Sciatic nerve (tissue), 2 donors: ENCODE results near the gene CASZ1. TPM values are rescaled to one million over a fixed set of nuclear protein-coding genes. Genes with fewer than 3 reads are reported as not detected.

Experiments used
- ATAC-seq: fragments of 200-7000 bp; cut with Tn5 transposase; one replicate; pipeline ENCODE4 v1.9.1; 2020; ENCODE audit warnings: mild to moderate bottlenecking, moderate library complexity
- DNase-seq: peaks from one replicate; pipeline ENCODE4 v3.0.0-alpha.2; 2020; ENCODE audit warnings: low spot score
- intact Hi-C: fragments of 100-400 bp; cut with DNase I; formaldehyde crosslinking; loops from one replicate; pipeline ENCODE4 v1.14.2; 2022
- total RNA-seq: library from RNA; stranded (reverse); fragmentation: NEBNext Ultra II Directional; extraction: Animal tissue kit (Norgen Biotek cat#: 25700); gene quantifications from one replicate; pipeline ENCODE4 v1.2.1, GENCODE V29; 2021
- donor health status: DM: no; HTN: no; CAD: no.
- donor health status: DM: no; HTN: no; CAD: no.

Gene CASZ1
- total RNA-seq, 1 donor from 2014 or later, result 8.5 TPM

DNA sequence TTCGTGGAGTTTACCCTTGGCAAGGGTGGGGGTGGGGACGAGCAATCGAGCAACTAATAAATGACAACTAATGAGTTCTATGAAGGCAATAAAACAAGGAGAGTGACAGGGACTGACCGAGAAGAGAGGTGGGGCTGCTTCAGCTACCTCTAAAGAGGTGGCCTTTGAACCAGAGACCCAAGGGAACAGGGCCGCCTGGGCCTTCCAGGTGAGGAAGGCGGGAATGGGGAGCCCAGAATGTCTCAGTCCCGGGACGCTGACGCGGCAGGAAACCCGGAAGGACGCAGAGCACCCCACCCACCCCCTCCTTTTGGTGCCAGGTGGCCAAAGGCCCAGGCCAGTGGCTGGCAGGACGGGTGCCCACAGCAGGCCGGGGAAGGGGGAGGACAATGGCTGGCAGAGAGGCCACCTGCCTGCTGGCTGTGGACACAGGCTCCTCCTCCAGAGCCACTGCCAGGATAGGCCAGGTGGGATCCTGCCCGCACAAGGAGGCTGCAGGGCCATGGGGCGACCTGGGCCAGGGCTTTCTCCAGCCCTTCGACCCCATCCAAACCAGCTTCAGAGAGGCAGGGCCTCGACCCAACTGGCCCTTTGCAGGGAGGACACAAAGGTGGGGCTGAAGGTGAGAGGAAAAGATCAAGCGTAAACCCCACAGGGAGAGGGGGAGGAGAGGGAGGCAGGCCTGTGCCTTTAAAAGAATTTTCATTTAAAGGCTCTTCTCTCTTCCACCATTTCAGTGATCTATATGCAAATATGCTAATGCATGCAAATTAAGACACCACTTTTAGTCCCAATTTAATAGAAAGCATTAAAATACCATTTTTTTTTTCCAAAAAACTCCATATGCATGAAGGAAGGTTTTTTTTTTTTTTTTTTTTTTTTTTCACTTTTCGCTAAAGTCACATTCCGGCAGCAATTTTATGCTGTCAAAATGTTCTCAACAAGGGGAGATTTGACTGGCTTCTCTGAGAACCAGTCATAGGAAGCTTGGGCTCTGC is 58.1 kb downstream of the CASZ1 start:
- intact Hi-C loops, result no loop called here
- DNase-seq (no peak), ATAC-seq (no peak)

DNA sequence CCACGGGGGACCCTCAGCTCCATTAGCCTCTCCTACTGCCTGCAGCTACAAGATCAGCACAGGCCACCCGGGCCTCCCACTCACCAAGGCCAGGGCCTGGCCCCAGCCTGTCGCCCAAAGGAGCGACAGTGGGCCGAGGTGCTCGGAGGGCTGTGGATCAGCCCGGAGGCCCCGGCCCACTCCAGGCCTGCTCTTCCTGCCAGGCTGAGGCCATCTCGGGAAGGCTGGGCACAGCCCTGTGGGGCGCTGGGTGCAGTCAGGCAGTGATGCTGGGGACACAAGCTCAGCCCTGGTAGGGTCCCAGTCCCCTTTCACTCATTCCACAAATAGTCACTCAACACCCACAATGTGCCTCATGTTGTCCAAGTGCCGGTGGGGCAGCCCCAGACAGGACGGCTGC is 58.8 kb downstream of the CASZ1 start:
- DNase-seq (no peak), ATAC-seq (no peak)
- intact Hi-C loops, result no loop called here

DNA sequence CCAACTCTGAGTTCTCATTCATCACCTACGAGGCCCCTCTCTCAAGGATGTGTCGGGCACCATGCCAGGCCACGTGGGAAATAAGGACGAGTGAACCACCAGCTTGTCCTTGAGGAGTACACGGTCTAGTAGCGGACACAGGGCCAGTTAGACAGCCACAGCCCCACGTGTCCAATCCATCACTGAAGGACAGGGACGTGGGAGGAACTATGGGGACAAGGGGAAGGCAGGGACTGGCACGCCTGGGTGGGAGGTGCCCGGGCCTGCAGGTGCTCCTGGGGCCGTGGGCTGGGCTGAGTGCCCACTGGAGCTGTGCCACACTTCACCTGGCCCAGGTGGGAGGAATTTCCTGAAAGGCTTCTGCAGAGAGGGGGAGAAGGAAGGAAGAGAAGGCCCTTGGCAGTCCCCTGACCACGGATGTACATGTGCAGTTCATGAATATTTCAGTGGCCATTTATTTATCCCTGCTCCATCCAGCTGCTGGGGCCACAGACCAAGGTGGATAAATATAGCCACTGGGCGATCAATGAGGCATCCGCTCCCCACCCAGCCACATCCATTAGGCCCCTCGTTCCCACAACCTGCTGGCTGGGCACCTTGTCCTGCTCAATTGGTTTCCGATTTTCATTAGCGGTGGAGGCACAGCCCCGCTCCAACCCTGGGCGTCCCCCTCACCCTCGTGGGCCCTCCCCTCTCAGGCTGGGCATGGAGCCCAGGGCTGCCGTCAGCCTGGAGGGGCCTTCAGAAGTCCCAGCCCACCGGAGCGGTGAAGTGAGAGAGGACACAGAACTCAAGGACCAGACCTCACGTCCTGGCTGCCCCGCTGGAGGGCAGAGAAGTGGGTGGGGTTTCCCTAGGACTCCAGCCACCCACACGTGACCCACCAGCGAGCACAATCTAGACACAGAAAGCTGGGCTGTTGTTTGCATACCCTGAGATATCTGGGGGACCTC is 59.5 kb downstream of the CASZ1 start:
- no peak for ATAC-seq
- intact Hi-C loops, result no loop called here
- no peak for DNase-seq

DNA sequence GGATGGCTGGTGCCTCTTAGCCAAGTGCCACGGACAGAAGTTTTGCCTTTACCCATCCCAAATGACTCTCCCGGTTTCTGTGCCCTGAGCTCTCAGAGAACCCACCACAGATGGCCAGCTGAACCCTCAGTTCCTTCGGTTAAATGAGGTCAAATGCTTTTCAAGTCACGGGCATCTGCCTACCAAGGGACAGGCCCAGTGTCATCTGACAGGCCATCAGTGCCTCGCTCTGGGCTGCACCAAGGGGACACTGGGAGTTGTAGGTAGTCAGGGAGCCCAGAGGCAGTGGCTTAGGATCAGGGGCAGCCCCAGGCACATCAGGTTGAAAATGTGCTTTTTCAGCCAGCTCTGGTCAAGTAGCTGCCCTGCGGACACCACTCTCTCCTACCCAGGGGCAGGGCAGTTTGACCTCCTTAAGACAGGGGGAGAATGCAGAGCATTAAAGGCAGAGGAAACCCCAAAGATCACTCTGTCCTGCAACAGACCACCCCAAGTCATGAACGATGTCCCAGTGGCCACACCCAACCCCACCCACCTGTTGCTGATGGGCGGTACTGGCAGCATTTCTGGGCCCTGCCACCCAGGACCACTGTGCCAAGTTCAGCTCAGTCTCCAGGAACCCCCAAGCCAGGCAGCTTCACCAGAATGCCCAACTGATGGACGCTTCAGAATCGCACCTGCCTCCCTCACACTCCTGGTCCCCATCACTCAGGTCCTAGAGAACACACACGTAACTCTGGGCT is 60.7 kb downstream of the CASZ1 start:
- no peak for ATAC-seq
- intact Hi-C loops, result no loop called here
- no peak for DNase-seq

DNA sequence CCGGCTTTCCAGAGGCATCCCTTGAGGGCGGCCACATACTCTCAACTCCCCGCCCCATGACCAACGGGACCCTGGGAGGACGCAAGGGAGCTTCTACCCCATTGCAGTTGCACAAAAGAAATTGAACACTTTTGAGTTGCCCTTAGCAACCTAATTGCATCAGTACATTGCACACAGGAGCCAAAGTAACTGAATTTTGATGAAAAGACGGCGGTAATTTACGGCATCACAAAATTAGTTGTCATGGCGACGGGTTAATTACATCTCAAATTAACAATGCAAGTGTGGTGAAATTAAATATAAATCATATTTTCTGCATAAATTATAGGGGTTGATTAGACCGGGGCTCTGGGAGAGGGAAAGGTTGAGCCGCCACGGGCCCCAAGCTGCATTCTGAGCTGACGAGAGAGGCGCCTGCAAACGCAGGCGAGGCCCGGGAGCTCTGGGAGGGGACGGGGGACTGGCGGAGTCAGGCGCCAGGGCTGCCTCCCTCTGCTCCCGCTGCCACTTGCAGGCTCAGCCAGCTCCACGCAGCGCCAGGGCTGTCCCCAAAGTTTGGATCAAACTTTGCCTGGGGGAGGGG is 61.4 kb downstream of the CASZ1 start:
- ATAC-seq (no peak), DNase-seq (no peak)
- intact Hi-C loops, result loop anchor here (1.0 kb wide), 1 partner anchor 25 kb away; no protein-coding TSS in a partner anchor

DNA sequence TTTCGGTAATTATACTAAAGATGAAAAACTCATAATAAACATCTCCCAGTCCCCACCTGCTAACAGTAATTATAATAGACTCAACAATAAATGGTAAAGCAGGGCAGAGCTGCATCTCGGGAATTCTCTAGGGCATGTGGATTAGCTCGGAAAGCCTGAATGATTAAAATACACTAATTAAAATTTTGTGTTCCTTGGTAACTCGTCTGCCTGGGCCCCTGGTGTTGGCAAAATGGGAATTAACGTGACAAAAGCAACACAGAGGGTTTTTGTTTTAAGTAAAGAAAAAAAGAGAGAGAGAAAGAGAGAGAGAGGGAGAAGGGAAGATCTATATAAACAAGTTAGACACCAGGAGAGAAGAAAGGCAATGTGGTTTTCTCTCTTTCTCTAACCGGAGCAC is 62.1 kb downstream of the CASZ1 start:
- no peak for ATAC-seq
- intact Hi-C loops, result loop anchor here (1.0 kb wide), 1 partner anchor 24 kb away; no protein-coding TSS in a partner anchor

DNA sequence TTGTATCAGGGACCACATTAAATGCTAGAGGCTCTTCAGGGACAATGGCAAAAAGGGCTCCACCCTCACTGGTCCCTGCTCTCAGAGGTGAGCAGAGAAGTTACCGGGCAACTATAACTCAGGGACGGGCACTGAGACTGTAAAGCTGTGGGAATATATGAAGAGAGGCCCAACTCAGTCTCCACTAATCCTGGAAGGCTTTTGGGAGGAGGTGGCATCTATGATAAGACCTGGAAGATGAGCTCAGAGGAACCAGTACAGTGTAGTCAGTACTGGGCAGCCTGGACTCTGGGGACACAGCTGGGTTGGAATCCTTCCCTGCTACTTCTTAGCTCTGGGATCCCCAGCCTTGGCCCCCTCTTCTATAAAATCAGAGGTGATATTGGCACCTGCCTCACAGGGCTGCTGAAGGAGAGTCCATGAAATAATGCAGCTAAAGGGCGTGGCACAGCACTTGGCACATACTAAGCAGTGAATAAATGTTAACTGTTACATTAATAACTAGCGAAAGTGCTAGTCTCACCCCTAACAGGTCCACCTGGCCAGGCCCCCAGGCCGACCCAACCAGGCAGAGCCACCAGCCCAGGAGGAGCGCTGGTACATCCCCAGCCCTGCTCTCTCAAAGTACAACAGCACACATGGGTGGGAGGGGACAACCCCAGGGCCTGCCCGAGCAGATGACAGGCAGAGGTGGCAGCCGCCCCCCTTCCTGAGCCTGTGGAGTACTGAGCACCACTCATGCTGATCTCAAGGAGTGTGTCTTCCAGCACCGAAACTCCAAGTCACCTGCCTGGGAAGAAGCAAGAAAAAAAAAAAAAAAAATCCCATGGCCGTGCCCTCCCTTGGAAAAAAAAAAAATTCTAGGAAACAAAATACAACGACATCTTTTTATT is 62.7 kb downstream of the CASZ1 start:
- ATAC-seq (no peak), DNase-seq (no peak)
- intact Hi-C loops, result loop anchor here (1.0 kb wide), 1 partner anchor 23 kb away; no protein-coding TSS in a partner anchor

More for the DNA sequence above, 62.1 kb downstream of the CASZ1 start:
- DNase-seq, result no peak

DNA sequence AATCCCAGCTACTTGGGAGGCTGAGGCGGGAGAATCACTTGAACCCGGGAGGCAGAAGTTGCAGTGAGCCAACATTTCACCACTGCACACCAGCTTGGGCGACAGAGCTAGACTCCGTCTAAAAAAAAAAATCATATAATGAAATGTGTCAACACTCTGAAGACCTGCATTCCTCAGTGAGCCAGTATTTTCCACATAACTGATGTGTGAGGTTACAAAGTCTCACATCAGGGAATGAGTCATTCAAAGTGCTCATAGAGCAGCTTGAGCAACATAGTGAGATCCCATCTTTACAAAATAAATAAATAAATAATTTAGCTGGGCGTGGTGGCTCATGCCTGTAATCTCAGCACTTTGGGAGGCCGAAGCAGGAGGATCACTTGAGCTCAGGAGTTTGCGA is 65.5 kb downstream of the CASZ1 start:
- ATAC-seq (no peak), DNase-seq (no peak)
- intact Hi-C loops, result no loop called here

DNA sequence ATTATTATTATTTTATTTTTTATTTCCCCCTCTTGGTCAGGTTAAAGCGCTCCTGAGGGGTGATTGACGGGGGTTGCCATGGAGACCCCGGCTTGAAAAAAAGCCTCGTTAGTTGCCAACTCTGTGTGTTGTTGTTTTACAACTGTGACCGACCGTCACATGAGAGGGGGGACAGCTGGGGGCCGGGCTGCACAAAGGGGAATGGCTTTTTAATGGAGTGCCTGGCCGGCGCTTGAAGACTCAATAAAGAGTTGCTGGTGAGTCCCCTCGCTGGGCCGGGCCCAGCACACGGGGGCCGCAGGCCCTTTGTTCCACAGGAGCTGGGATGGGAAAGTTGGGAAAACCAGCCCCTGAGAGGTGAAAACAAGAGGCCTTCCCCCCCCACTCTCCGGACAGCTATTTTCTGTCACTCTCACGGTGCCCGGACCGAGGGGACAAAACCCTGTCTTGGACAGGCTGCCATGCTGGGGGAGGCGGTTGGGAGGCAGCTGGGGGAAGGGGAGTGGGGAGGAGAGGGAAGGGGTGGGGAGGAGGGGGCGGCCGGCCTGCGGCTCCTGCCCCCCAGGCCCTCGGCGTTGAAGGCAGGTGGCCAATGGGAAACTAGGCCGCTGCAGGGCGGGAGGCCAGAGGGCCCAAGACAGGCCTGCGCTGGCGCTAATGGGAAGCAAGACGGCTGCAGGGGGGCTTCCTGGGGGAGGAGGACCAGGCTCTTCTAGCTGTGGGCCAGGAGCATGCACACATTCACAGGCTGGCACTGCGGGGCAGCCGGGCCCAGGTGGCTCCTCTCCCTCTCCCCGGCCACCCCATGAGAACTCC is 67.6 kb downstream of the CASZ1 start:
- intact Hi-C loops, result no loop called here
- ATAC-seq, result no peak

DNA sequence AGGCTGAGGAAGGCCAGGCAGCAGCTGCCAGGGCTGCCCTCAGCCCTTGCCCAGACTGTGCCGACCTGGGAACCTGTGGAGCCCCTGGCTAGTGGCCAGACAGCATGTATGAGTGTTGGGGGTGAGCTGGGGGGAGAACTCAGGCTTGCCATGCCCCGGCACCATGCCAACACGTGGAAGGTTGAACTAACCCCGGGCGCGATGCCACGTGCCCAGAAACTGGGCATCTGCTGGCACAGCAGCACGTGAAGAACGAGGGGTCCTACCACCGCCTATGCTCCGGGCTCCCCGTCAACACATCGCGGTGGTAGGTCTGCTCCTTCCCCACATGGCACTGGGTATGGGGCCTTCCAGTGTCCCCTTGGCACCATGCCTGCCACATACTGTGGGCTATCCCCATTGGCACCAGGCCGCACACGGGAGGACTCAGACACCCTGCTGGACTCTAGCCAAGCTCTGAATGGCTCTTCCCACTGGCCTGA is 68.7 kb downstream of the CASZ1 start:
- DNase-seq (no peak), ATAC-seq (no peak)
- intact Hi-C loops, result no loop called here

More for the DNA sequence above, 67.6 kb downstream of the CASZ1 start:
- no peak for DNase-seq

DNA sequence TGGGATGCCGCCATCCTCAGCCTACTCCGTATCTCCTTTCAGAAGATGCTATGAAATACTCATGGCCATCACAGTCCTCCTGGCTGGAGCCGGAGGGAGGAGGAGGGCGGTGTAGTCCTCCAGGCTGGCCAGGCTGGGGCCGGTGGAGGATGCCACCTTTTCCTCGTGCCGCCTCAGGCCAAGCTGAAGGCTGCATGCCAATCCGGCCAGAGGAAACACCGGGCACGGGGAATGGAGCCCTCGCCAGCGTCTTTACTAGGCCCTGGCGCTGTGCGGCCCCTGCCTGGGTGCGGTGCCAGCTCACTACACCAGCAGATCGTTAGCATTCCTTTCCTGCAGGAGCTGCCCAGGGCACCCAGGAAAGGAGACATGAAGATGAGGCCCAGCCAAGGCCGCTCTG is 70.1 kb downstream of the CASZ1 start:
- ATAC-seq (no peak), DNase-seq (no peak)
- intact Hi-C loops, result no loop called here

DNA sequence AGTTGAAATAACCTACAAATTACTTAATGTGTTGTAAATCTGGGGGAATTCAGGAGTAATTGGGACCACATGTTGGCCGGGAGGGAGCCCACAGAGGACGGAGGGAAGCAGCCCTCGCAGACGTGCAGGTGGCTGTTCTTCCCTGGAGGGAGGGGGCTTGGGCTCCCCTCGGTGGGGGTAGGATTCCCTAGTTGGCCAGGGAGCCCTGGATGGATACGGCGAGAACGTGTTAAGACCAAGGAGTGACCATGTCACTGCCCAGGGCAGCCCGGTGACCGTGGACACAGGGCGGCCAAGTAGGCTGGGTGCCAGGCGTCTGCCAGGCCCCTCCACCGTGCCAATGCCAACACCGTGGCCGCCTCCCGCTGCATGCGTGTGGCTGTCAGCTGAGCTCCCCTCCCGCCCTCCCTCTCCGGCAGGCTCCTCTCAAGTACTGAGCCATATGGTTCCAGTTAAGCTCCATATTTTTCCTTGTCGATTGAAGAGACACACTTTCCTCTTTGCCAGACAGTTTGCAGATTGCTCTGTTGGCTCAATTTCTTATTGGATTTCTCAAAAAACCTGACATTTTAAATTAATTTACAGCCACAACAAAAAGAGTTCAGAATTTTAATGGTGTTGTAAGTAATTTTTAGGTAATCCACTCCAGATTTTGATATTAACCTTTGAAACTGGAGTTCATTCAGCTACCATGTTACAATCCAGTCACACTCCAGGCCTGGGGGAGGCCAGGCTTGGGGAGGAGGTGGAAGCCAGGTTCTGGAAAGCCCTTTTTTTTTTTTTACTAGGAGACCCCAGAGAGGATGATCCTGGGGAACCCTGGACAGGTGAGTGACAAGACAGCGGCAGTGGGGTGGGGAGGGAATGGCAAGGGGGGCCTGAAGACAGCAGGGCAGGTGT is 71.2 kb downstream of the CASZ1 start:
- ATAC-seq (peak; percentile 78), DNase-seq (no peak)

DNA sequence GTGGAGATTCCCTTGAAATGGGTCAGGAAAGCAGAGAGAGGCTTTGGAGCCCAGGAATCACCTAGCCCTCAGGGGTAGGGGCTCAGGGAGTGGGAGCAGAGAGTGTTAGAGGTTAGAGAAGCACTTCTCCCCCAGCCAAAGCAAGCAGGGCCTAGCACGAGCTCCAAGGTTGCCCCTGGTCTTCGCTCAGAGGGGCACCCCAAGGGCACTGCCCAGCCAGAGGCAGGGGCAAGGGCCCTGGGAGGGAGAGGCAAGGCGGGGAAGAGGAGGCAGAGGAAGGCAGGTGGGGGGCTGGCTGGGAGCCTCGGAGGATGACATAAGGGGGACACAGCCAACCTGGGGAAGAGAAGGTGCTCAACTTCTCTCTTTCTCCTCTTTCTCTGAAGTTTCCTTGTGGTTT is 71.9 kb downstream of the CASZ1 start:
- intact Hi-C loops, result no loop called here
- ATAC-seq (no peak), DNase-seq (no peak)

More for the DNA sequence above, 71.2 kb downstream of the CASZ1 start:
- intact Hi-C loops, result no loop called here

DNA sequence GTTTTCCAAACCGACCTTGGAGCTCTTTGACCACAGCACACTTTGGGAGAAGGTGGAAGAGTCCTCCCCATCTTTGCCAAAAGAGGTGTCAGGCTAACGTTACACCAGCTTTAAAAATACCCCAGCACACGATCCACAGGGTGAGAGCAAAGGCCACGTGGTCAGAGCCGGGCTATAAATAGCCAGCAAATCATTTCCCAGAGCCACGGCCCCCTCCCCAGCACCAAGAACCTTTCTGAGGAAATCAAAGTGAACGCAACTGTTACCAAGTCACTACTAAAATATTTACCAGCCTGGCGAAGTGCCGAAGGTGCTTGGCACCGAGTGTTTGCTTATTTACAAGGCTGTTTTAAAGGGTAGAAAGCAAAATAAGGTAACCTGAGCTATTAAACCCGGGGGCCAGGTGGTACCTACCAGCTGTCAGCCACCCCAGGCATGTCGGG is 72.4 kb downstream of the CASZ1 start:
- DNase-seq (no peak), ATAC-seq (no peak)

DNA sequence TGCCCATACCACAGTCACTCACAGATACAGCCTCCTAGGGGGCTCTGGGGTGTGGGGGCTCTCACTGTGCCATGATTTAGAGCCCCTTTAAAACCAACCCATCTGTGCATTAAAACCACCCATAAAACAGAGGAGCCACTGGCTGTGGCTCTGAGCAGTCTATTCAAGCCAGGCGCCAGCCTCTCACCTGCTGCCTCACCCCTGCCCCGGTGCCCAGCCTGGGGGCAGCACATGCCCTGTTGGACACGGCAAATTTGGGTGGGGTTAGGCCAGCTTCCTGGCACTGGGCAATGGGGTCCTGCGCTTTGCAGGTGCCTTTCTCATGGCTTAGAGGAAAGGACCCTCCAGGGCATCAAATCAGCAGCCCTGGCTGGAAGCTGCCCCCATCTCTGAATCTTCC is 73.1 kb downstream of the CASZ1 start:
- DNase-seq (no peak), ATAC-seq (no peak)
- intact Hi-C loops, result no loop called here

More for the DNA sequence above, 72.4 kb downstream of the CASZ1 start:
- intact Hi-C loops, result no loop called here
